Suprapubic skin (tissue), 4 donors: Measurements from ENCODE around the gene RWDD3. TPM values are rescaled to one million over a fixed set of nuclear protein-coding genes. Genes with fewer than 3 reads are reported as not detected.

Source experiments
- DNase-seq, 2 donors: peaks; one replicate each; pipeline ENCODE4 v3.0.0-alpha.2; 2019; ENCODE audit warnings: low spot score in 2 of 2
- H3K27ac ChIP-seq: fragments of 200-600 bp; sonication (generic); one replicate; pipeline ENCODE4 v1.5.1; 2019
- H3K27me3 ChIP-seq: fragments of 200-600 bp; sonication (generic); one replicate; pipeline ENCODE4 v1.5.1; 2019
- H3K36me3 ChIP-seq: fragments of 200-600 bp; sonication (generic); one replicate; pipeline ENCODE4 v1.5.1; 2019
- H3K4me1 ChIP-seq: fragments of 200-600 bp; sonication (generic); one replicate; pipeline ENCODE4 v1.5.1; 2019
- H3K4me3 ChIP-seq: fragments of 200-600 bp; sonication (generic); one replicate; pipeline ENCODE4 v1.5.1; 2019; ENCODE audit warnings: mild to moderate bottlenecking
- H3K9me3 ChIP-seq: fragments of 200-600 bp; sonication (generic); one replicate; pipeline ENCODE4 v1.5.1; 2019
- EP300 ChIP-seq: sonication (generic); formaldehyde crosslinking; IDR thresholded peaks from one replicate; pipeline ENCODE4 v1.6.1; 2017; ENCODE audit warnings: antibody characterized with exemption
- POLR2A ChIP-seq, 2 donors: fragments of 450-650 bp; IDR thresholded peaks; one replicate each; pipeline ENCODE4 v1.6.1; 2017; ENCODE audit warnings: antibody characterized with exemption in 2 of 2, mild to moderate bottlenecking in 2 of 2, moderate library complexity in 2 of 2
- POLR2AphosphoS5 ChIP-seq, 3 donors: sonication (generic); formaldehyde crosslinking; IDR thresholded peaks; one replicate each; pipeline ENCODE4 v1.6.1; 2017; ENCODE audit warnings: antibody characterized with exemption in 3 of 3
- WGBS: methylation state at CpG from one replicate; pipeline ENCODE4 v1.1.5; 2018; 5-methylcytosine and 5-hydroxymethylcytosine counted together
- total RNA-seq, 4 donors: library from RNA; depleted of rRNA; stranded (reverse); fragments of >200 nt; gene quantifications; one replicate each; pipeline ENCODE4 v1.1.0, GENCODE V29; 2016
- TF ChIP-seq, protein P1 (sequence below), 2 donors: fragments of 200-600 bp in 1 of 2; fragments of 450-650 bp in 1 of 2; sonication (generic) in 1 of 2; IDR thresholded peaks; one replicate each; pipeline ENCODE4 v1.5.1; 2016 to 2019; ENCODE audit warnings: antibody characterized with exemption in 2 of 2, mild to moderate bottlenecking in 1 of 2, moderate library complexity in 1 of 2

RWDD3 gene, protein sequence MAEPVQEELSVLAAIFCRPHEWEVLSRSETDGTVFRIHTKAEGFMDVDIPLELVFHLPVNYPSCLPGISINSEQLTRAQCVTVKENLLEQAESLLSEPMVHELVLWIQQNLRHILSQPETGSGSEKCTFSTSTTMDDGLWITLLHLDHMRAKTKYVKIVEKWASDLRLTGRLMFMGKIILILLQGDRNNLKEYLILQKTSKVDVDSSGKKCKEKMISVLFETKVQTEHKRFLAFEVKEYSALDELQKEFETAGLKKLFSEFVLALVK
- total RNA-seq = 10 to 100 TPM in 2 of 4 donors, 1 to 10 TPM in 2; 6.9 to 12.6 (median 9.4) TPM

- TF ChIP-seq POLR2A (IDR thresholded peaks at IDR 0.05) = peak in 1 of 2 donors; percentile 58
- TF ChIP-seq, protein P1, sequence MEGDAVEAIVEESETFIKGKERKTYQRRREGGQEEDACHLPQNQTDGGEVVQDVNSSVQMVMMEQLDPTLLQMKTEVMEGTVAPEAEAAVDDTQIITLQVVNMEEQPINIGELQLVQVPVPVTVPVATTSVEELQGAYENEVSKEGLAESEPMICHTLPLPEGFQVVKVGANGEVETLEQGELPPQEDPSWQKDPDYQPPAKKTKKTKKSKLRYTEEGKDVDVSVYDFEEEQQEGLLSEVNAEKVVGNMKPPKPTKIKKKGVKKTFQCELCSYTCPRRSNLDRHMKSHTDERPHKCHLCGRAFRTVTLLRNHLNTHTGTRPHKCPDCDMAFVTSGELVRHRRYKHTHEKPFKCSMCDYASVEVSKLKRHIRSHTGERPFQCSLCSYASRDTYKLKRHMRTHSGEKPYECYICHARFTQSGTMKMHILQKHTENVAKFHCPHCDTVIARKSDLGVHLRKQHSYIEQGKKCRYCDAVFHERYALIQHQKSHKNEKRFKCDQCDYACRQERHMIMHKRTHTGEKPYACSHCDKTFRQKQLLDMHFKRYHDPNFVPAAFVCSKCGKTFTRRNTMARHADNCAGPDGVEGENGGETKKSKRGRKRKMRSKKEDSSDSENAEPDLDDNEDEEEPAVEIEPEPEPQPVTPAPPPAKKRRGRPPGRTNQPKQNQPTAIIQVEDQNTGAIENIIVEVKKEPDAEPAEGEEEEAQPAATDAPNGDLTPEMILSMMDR (IDR thresholded peaks at IDR 0.05) = peak; percentile 71 to 99
- TF ChIP-seq POLR2AphosphoS5 (IDR thresholded peaks at IDR 0.05) = peak in 2 of 3 donors; percentile 10 to 18
- TF ChIP-seq EP300 = no peak
- peak; percentile 92 to 95 for DNase-seq
- peaks cover 26% of the 10 kb centered on the region for H3K4me1 ChIP-seq
- no peaks in the 10 kb centered on the region for H3K9me3 ChIP-seq
- peak within 1 kb of the TSS; percentile 82 for H3K27ac ChIP-seq
- no peaks in the 10 kb centered on the region for H3K27me3 ChIP-seq
- H3K4me3 ChIP-seq = peak within 1 kb of the TSS; percentile 77
- WGBS = 0% methylated on average over 7 of the region's 71 CpGs
- H3K36me3 ChIP-seq = no peaks in the 10 kb centered on the region
These were observed at the start of gene RWDD3 for GRCh38 chr1:95233737-95234500. TSS of gene RWDD3 (plus strand) at chr1:95234210. CDS start at chr1:95234231, 21 bp downstream.

- TF ChIP-seq POLR2A (IDR thresholded peaks at IDR 0.05) (no peak), EP300 (no peak), POLR2AphosphoS5 (IDR thresholded peaks at IDR 0.05) (no peak)
- TF ChIP-seq, protein P1 (IDR thresholded peaks at IDR 0.05) = no peak
- H3K9me3 ChIP-seq = no peaks in the 10 kb centered on the region
- no peak overlapping the region for H3K4me3 ChIP-seq
- H3K27me3 ChIP-seq = no peaks in the 10 kb centered on the region
- no peak overlapping the region for H3K27ac ChIP-seq
- no peak for DNase-seq
- H3K36me3 ChIP-seq = no peaks in the 10 kb centered on the region
- WGBS = 90% methylated on average over 4 of the region's 4 CpGs
- H3K4me1 ChIP-seq = no peaks in the 10 kb centered on the region
These were observed 47.9 kb upstream of the RWDD3 start for GRCh38 chr1:95186149-95186548.

DNA sequence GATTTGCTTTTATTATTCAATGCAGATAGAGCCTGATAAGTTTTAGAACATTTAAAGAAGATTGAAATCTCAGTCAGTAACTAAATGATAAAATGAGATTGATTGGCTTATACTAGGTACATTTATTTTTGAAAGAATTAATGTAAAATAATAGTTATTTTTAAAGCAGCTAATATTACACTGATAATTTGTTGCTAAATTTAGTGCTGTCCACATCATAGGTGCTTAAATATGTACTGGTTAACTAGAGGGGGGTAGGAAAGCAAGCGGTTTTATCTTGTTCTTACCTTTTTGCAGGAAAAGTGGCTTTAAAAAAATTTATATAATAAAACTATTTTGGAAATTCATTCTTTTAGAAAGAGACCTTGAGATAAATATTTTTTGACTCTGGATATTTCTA lies 40.4 kb upstream of the RWDD3 start:
- H3K36me3 ChIP-seq = no peaks in the 10 kb centered on the region
- H3K27ac ChIP-seq = no peak overlapping the region
- WGBS = 96% methylated on average over 1 of the region's 1 CpG
- H3K4me3 ChIP-seq = no peak overlapping the region
- H3K4me1 ChIP-seq = peaks cover 9% of the 10 kb centered on the region
- no peaks in the 10 kb centered on the region for H3K27me3 ChIP-seq
- no peaks in the 10 kb centered on the region for H3K9me3 ChIP-seq
- no peak for DNase-seq
- TF ChIP-seq POLR2AphosphoS5 (IDR thresholded peaks at IDR 0.05) (no peak), EP300 (no peak)

GRCh38 chr1:95195046-95195445 lies 39.0 kb upstream of the RWDD3 start:
- no peak overlapping the region for H3K27ac ChIP-seq
- H3K4me3 ChIP-seq = no peak overlapping the region
- 62% methylated on average over 3 of the region's 3 CpGs for WGBS
- no peak for DNase-seq
- no peaks in the 10 kb centered on the region for H3K27me3 ChIP-seq
- TF ChIP-seq, protein P1 (IDR thresholded peaks at IDR 0.05) = no peak
- TF ChIP-seq POLR2A (IDR thresholded peaks at IDR 0.05) (no peak), EP300 (no peak), POLR2AphosphoS5 (IDR thresholded peaks at IDR 0.05) (no peak)
- H3K36me3 ChIP-seq = no peaks in the 10 kb centered on the region
- peaks cover 9% of the 10 kb centered on the region for H3K4me1 ChIP-seq
- H3K9me3 ChIP-seq = no peaks in the 10 kb centered on the region

GRCh38 chr1:95196017-95196416 lies 38.0 kb upstream of the RWDD3 start:
- peaks cover 9% of the 10 kb centered on the region for H3K4me1 ChIP-seq
- H3K27me3 ChIP-seq = no peaks in the 10 kb centered on the region
- DNase-seq = no peak
- TF ChIP-seq POLR2AphosphoS5 (IDR thresholded peaks at IDR 0.05) (no peak), POLR2A (IDR thresholded peaks at IDR 0.05) (no peak), EP300 (no peak)
- TF ChIP-seq, protein P1 (IDR thresholded peaks at IDR 0.05) = no peak
- H3K4me3 ChIP-seq = no peak overlapping the region
- H3K27ac ChIP-seq = no peak overlapping the region
- H3K9me3 ChIP-seq = no peaks in the 10 kb centered on the region
- H3K36me3 ChIP-seq = no peaks in the 10 kb centered on the region
